ENCODE data around the gene TNFRSF6B.
A peak's percentile ranks its signal among the peaks of the same experiment; 100 is the strongest.
"Not testable (repeated sequence)": the region's sequence is repeated elsewhere in the genome, so short reads cannot be mapped to it uniquely, and the experiment has no call there.

The TNFRSF6B gene

DNA sequence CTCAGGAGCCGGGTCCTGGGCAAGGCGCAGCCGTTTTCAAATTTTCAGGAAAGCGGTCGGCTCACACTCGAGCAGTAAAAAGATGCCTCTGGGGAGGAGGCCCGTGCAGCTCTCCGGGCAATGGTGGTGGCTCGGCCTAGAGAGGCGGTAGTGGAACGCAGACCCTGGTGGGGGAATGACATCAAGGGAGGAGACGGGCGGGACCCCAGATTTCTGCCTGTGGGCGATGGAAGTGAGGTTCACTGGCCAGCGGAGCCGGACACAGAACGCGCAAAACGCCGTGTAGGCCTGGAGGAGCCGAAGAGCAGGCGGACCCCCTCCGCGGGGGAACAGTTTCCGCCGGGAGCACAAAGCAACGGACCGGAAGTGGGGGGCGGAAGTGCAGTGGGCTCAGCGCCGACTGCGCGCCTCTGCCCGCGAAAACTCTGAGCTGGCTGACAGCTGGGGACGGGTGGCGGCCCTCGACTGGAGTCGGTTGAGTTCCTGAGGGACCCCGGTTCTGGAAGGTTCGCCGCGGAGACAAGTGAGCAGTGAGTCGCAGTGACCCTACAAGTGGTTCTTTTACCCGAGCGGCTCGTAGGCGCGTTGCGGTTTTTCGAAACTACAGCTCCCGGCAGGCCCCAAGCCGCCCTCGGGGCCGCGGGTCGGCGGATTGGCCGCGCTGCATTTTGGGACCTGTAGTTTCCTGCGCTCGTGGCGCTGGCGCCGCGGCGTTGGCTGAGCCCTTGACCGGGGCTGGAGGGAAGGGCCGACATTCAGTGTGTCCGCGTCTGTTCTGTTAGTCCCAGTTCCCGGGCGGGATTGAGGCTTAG lies 38.3 kb upstream of the TNFRSF6B start, which contains the start of gene RTEL1:
TSS of gene RTEL1 (plus strand) at position 376 of the 812 bp plus-strand sequence. CDS start 1,091 bp downstream, outside the sequence.
- H3K4me3 ChIP-seq (ENCODE audit: low read depth, low read length): peak within 1 kb of the TSS; percentile 76
- in situ Hi-C loops (cut with HindIII; ENCODE audit: low sequenced_read_pairs): no loop called here
- DNase-seq (ENCODE audit: low read depth, low spot score): peak; percentile 96
- TF ChIP-seq, protein P1, sequence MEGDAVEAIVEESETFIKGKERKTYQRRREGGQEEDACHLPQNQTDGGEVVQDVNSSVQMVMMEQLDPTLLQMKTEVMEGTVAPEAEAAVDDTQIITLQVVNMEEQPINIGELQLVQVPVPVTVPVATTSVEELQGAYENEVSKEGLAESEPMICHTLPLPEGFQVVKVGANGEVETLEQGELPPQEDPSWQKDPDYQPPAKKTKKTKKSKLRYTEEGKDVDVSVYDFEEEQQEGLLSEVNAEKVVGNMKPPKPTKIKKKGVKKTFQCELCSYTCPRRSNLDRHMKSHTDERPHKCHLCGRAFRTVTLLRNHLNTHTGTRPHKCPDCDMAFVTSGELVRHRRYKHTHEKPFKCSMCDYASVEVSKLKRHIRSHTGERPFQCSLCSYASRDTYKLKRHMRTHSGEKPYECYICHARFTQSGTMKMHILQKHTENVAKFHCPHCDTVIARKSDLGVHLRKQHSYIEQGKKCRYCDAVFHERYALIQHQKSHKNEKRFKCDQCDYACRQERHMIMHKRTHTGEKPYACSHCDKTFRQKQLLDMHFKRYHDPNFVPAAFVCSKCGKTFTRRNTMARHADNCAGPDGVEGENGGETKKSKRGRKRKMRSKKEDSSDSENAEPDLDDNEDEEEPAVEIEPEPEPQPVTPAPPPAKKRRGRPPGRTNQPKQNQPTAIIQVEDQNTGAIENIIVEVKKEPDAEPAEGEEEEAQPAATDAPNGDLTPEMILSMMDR (IDR thresholded peaks at IDR 0.05; ENCODE audit: low read depth, low read length): no peak

DNA sequence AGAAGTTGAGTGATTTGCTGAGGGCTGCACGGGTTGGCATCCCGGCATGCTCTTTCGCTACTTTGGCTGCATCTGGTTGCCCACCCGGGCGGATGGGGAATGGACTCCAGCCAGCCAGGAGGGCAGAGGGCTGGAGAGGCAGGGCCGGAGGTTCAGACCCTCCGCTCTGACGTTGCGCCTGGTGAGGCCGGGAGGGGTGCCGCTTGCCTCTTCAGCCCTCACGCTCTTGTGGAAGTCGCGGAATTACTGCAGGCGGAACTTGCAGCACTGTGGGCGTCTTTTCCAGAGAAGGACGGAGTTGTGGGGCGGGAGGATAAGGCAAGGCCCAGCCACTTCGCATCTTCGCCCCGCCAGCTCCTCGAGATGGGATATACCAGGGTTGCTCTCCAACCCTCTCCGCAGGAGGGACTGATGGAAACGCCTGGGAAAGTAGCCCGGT lies 37.7 kb upstream of the TNFRSF6B start:
- H3K4me3 ChIP-seq (ENCODE audit: low read depth, low read length): peak overlapping the region; percentile 76
- TF ChIP-seq, protein P1 (IDR thresholded peaks at IDR 0.05; ENCODE audit: low read depth, low read length): no peak
- DNase-seq (ENCODE audit: low read depth, low spot score): no peak
- in situ Hi-C loops (cut with HindIII; ENCODE audit: low sequenced_read_pairs): no loop called here

DNA sequence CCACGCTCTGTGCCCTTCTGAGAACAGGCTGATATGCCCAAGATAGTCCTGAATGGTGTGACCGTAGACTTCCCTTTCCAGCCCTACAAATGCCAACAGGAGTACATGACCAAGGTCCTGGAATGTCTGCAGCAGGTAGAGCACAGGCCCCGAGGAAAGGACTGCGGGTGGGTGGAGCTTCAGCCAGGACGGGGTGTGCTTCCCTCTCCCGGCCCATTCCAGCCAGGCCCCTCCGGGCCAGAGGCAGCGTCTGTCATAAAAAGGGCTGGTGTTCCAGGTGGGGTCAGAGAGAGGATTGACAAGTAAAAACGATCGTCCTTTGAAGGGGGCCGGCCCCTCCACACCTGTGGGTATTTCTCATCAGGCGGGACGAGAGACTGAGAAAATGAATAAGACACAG lies 37.1 kb upstream of the TNFRSF6B start:
- peak overlapping the region; percentile 76 for H3K4me3 ChIP-seq (ENCODE audit: low read depth, low read length)
- DNase-seq (ENCODE audit: low read depth, low spot score): no peak
- TF ChIP-seq, protein P1 (IDR thresholded peaks at IDR 0.05; ENCODE audit: low read depth, low read length): no peak
- in situ Hi-C loops (cut with HindIII; ENCODE audit: low sequenced_read_pairs): no loop called here

DNA sequence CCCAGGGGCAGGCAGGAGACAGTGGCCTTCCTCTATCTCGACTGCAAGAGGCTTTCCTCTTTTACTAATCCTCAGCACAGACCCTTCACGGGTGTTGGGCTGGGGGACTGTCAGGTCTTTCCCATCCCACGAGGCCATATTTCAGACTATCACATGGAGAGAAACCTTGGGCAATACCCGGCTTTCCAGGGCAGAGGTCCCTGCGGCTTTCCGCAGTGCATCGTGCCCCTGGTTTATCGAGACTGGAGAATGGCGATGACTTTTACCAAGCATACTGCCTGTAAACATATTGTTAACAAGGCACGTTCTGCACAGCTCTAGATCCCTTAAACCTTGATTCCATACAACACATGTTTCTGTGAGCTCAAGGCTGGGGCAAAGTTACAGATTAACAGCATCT lies 36.3 kb upstream of the TNFRSF6B start:
- in situ Hi-C loops (cut with HindIII; ENCODE audit: low sequenced_read_pairs); DNase-seq (ENCODE audit: low read depth, low spot score); H3K4me3 ChIP-seq (ENCODE audit: low read depth, low read length): not testable (repeated sequence)

DNA sequence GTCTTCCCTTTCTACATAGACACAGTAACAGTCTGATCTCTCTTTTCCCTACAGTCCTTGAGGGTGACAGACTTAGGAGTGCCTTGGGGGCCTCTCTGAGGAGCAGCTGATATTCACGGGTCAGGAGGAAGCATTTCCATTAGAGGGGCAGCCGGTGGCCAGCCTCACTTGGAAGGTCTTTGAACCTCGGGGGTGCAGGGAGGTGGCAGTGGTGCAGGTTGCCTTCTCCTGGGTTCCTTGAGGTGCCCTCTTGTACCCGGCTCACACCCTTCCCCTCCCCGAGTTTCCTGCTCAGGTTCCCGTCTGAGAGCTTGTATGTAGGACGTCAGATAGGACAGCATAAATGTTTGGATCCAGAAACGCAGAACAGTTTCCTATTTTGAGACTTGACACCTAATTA lies 35.8 kb upstream of the TNFRSF6B start:
- TF ChIP-seq, protein P1 (IDR thresholded peaks at IDR 0.05; ENCODE audit: low read depth, low read length): no peak
- in situ Hi-C loops (cut with HindIII; ENCODE audit: low sequenced_read_pairs): no loop called here
- no peak for DNase-seq (ENCODE audit: low read depth, low spot score)
- H3K4me3 ChIP-seq (ENCODE audit: low read depth, low read length): no peak overlapping the region

DNA sequence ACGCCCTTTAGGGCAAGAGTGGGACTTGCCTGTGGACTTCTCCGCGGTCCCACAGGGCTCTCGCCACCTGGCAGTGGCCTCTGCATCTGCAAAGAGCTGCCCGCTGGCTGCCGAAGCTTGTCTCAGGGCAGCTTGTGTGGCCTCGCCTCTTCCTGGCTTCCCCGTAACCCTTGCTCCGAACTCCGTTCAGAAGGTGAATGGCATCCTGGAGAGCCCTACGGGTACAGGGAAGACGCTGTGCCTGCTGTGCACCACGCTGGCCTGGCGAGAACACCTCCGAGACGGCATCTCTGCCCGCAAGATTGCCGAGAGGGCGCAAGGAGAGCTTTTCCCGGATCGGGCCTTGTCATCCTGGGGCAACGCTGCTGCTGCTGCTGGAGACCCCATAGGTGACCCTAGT lies 35.3 kb upstream of the TNFRSF6B start:
- DNase-seq (ENCODE audit: low read depth, low spot score): no peak
- in situ Hi-C loops (cut with HindIII; ENCODE audit: low sequenced_read_pairs): no loop called here
- TF ChIP-seq, protein P1 (IDR thresholded peaks at IDR 0.05; ENCODE audit: low read depth, low read length): no peak
- H3K4me3 ChIP-seq (ENCODE audit: low read depth, low read length): no peak overlapping the region

All from astrocyte of the spinal cord (primary cell).